Subcutaneous abdominal adipose tissue (tissue), 5 donors: Measurements from ENCODE around the gene NCEH1.
"Not testable (repeated sequence)": the region's sequence is repeated elsewhere in the genome, so short reads cannot be mapped to it uniquely, and the experiment has no call there.

Experiments
- H3K27ac ChIP-seq: one replicate; pipeline ENCODE4 v1.7.0; 2013; ENCODE audit warnings: low read depth, mild to moderate bottlenecking, inconsistent platforms, low read length, moderate library complexity
- H3K27me3 ChIP-seq, 5 donors: one replicate each; pipeline ENCODE4 v1.7.0; 2013; ENCODE audit warnings: low read length in 5 of 5, inconsistent platforms in 1 of 5; ENCODE audit not compliant: control insufficient read depth in 5 of 5, insufficient read depth in 4 of 5
- H3K36me3 ChIP-seq, 5 donors: one replicate each; pipeline ENCODE4 v1.7.0; 2013; ENCODE audit warnings: low read length in 5 of 5; ENCODE audit not compliant: control insufficient read depth in 5 of 5, insufficient read depth in 5 of 5
- H3K4me1 ChIP-seq, 5 donors: one replicate each; pipeline ENCODE4 v1.7.0; 2013; ENCODE audit warnings: low read length in 5 of 5, mild to moderate bottlenecking in 3 of 5, moderate library complexity in 1 of 5; ENCODE audit not compliant: control insufficient read depth in 5 of 5, insufficient read depth in 5 of 5
- H3K4me3 ChIP-seq, 5 donors: one replicate each; pipeline ENCODE4 v1.7.0; 2013; ENCODE audit warnings: low read length in 5 of 5, low read depth in 1 of 5
- H3K9ac ChIP-seq, 5 donors: one replicate each; pipeline ENCODE4 v1.7.0; 2013; ENCODE audit warnings: low read length in 5 of 5, mild to moderate bottlenecking in 4 of 5, moderate library complexity in 3 of 5
- H3K9me3 ChIP-seq, 5 donors: one replicate each; pipeline ENCODE4 v1.7.0; 2013; ENCODE audit warnings: low read length in 5 of 5; ENCODE audit not compliant: control insufficient read depth in 5 of 5
- donor health status: healthy.
- donor health status: healthy.
- donor health status: healthy.
- donor health status: healthy.
- donor health status: healthy.

NCEH1 gene

DNA sequence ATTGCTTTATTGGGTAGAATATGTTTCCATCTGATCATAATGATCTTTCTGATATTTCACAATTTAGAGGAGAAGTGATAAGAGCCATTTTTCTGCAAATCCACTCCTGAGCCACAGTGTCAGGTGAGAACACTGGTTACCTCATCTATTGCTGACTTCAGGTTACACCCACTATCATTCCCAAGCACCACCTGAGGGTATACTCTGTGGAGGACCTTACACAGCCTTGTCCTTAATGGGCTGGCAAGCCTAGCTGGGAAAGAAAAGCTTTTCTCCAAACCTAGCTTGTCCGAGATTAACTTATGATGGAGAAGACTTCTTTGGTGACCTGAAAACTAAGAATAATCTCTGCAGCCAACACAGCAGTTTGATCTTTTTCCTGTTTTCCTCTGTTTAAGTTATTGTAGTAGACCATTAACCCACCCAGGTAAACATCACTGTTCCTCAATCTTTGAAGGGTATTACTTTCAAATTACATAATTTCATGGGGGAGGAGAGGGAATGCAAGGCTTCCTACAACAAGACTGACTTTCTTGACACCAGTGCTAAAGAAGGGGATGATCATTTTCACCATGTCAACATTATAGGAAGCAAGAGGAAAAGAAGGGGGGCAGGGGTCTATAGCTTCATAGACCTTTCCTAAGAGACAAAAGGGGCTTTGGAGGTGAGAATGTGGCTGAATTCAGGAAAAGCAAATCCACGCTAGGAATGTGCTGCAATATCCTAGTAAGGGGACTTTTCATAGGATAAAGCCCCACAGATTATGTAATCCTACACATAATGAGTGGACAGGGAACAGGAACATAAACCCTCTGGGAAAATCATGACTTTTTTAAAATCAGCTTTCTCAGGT is 1.7 kb downstream of the NCEH1 start:
- H3K9me3 ChIP-seq = no peaks in the 10 kb centered on the region
- H3K9ac ChIP-seq = no peak overlapping the region
- H3K27me3 ChIP-seq = no peaks in the 10 kb centered on the region
- H3K36me3 ChIP-seq = no peaks in the 10 kb centered on the region
- H3K4me3 ChIP-seq = no peak overlapping the region
- no peak overlapping the region for H3K27ac ChIP-seq
- peaks cover 0 to 22% (median 17%) of the 10 kb centered on the region in 5 donors for H3K4me1 ChIP-seq

DNA sequence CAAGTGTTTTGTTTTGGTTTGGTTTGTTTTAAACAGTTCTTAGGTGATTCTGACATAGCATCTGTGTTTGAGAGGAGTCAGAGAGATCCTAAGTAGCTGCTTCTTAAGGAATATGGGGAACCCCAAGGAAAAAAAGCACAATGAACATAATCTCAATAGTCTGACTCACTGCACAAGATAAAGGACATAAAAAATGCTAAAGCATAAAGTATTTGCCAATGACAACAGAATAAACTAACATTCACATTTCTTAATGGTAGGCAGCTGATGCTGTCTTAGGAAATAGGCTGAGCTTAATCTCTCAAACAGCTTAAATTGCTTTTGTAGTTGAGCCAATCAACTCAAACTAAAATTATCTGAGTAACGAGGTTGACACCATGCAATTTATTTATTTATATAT is 2.9 kb downstream of the NCEH1 start:
- no peaks in the 10 kb centered on the region for H3K27me3 ChIP-seq
- H3K9me3 ChIP-seq = no peaks in the 10 kb centered on the region
- H3K4me3 ChIP-seq = no peak overlapping the region
- no peak overlapping the region for H3K27ac ChIP-seq
- H3K36me3 ChIP-seq = no peaks in the 10 kb centered on the region
- H3K9ac ChIP-seq = no peak overlapping the region
- peaks cover 0 to 22% (median 17%) of the 10 kb centered on the region in 5 donors for H3K4me1 ChIP-seq

DNA sequence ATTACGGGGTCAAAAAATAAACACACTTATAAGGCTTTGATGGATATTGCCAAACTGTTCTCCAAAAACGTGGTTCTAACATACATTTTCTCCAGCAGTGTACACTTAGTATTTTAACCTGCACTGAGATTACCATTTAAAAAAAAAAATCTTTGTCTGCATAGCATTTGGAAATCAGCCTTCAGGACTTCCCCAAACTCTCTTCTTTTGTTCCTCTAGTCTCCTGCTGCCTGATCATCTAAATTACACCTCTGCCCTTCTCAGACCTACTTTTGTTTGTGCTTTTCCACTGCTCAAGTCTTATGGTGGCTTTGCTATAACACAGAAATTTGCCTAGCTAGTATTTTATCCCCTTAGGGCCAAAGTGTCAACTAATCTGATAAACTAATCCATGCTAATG is 3.8 kb downstream of the NCEH1 start:
- Histone ChIP-seq H3K27ac (no peak overlapping the region), H3K27me3 (no peaks in the 10 kb centered on the region), H3K36me3 (no peaks in the 10 kb centered on the region), H3K4me3 (no peak overlapping the region), H3K9me3 (no peaks in the 10 kb centered on the region), H3K9ac (no peak overlapping the region), H3K4me1 (peaks cover 0 to 22% (median 17%) of the 10 kb centered on the region in 5 donors)

DNA sequence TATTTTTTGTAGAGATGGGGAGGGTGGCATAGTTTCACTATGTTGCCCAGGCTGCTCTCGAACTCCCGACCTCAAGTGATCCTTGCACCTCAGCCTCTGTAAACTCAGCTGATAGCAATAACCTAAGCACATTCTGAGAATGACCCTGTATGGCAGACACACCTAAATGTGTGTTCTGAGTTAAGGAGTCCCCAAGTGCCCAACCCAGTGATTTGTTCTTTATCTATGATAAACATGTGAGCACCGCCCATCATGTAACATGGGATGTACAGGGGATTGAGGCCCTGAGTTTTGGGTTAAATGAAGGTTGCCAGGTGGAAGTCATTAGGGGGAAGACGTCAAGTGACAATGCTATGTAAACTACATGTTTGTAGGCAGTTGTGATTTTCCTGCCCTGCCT is 5.7 kb downstream of the NCEH1 start:
- H3K27me3 ChIP-seq = no peaks in the 10 kb centered on the region
- no peaks in the 10 kb centered on the region for H3K36me3 ChIP-seq
- H3K4me3 ChIP-seq = no peak overlapping the region
- H3K27ac ChIP-seq = no peak overlapping the region
- no peaks in the 10 kb centered on the region for H3K9me3 ChIP-seq
- no peak overlapping the region for H3K9ac ChIP-seq
- H3K4me1 ChIP-seq = peaks cover 0 to 11% (median 10%) of the 10 kb centered on the region in 5 donors

DNA sequence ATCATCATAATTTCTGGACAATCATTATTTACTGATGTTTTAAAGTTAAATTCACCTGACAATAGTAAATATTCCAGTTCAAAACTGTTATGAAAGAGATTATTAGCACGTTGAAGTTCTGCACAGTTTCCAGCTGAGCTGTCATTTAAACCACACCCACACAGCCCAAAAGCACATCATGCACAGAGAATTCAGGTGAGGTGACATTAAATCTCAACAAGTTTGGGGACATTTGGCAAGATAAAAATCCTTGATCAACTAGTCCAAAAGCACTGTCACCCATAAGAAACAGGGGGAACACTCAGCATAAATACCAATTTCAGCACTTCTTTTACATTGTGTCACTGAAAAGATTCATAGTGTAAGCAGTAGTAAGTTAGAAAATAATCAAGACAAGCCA is 6.9 kb downstream of the NCEH1 start:
- H3K27me3 ChIP-seq = no peaks in the 10 kb centered on the region
- H3K4me3 ChIP-seq = no peak overlapping the region
- H3K27ac ChIP-seq = no peak overlapping the region
- H3K4me1 ChIP-seq = peaks cover 0 to 7% (median 0%) of the 10 kb centered on the region in 5 donors
- H3K9ac ChIP-seq = no peak overlapping the region
- H3K36me3 ChIP-seq = no peaks in the 10 kb centered on the region
- no peaks in the 10 kb centered on the region for H3K9me3 ChIP-seq

DNA sequence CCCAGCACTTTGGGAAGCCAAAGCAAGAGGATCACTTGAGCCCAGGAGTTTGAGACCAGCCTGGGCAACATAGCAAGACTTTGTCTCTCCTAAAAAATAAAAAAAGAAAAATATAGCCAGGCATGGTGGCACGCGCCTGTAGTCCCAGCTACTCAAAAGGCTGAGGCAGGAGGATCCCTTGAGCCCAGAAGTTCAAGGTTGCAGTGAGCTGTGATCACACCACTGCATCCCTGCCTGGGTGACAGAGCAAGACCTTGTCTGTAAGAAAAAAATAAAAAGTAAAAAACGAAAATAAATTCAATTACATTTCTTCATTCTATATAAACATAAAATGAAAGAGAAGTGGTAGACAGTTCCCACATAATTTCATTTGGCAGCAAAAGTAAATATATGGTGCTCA is 8.1 kb downstream of the NCEH1 start:
- not testable (repeated sequence) for H3K4me3 ChIP-seq, H3K4me1 ChIP-seq, H3K9ac ChIP-seq, H3K27me3 ChIP-seq, H3K27ac ChIP-seq, H3K9me3 ChIP-seq, H3K36me3 ChIP-seq

DNA sequence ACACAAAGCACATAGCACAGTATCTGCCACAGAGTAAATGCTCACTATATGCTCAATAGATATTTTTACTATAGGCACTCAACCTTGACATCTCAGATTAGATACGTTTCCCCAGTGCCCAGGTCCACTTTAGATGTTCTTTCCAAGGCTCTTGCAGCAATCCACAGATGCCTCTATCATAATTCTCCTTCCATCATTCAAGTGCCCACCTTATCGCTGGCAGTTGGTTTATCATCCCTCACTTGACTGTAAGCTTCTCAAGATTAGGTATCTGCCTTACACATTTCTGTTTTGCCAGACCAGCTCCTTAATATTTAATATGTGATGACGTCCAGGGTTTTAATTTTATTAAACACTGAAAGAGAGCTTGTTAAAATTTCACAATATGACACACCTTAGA is 8.6 kb downstream of the NCEH1 start:
- no peak overlapping the region for H3K9ac ChIP-seq
- no peaks in the 10 kb centered on the region for H3K36me3 ChIP-seq
- H3K27me3 ChIP-seq = no peaks in the 10 kb centered on the region
- no peaks in the 10 kb centered on the region for H3K9me3 ChIP-seq
- peaks cover 0 to 7% (median 0%) of the 10 kb centered on the region in 5 donors for H3K4me1 ChIP-seq
- H3K27ac ChIP-seq = no peak overlapping the region
- H3K4me3 ChIP-seq = no peak overlapping the region

DNA sequence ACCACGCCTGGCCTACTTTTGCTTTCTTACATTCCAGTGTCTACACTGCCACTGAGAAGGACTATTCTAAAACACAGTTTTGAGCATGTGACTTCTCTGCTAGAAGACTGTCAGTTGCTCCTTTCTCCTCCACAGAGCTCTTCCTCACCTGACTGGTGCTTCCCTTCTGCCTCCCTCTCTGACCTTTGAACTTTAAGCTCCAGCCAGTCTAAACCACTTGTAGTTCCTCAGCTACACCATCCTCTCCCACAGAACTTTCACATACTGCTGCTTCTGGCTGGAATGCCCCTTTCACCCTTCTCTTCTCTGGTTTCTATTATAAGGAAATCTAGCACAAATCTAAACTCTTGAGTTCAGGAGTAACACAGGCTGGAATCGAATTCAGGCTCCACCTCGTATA is 9.1 kb downstream of the NCEH1 start:
- peaks cover 0 to 7% (median 0%) of the 10 kb centered on the region in 5 donors for H3K4me1 ChIP-seq
- no peaks in the 10 kb centered on the region for H3K9me3 ChIP-seq
- no peak overlapping the region for H3K4me3 ChIP-seq
- H3K36me3 ChIP-seq = no peaks in the 10 kb centered on the region
- H3K27me3 ChIP-seq = no peaks in the 10 kb centered on the region
- H3K27ac ChIP-seq = no peak overlapping the region
- H3K9ac ChIP-seq = no peak overlapping the region

DNA sequence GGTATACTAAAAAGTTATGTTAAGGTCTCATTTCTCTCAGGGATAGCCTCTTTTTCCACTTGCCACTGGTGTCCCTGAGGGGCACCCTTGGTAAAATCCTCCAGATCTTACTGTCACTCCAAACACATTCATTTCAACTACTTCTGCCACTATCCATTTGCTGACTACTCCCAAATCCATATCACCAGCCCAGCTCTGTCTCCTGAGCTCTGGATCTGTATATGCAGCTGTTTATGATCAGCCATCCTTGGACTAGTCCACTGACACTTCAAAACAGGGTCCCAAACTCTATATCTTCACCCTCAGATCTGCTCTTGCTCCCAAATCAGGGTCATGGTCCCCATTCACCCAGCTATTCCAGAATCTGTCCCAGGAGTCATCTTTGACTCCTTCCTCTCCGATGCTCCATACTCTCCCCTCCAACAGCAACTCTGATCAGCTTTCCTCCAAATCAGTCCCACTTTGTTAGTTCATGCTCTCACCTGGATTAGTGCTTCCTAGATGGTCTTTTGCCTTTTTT is 9.9 kb downstream of the NCEH1 start:
- H3K4me1 ChIP-seq = peaks cover 0 to 7% (median 0%) of the 10 kb centered on the region in 5 donors

DNA sequence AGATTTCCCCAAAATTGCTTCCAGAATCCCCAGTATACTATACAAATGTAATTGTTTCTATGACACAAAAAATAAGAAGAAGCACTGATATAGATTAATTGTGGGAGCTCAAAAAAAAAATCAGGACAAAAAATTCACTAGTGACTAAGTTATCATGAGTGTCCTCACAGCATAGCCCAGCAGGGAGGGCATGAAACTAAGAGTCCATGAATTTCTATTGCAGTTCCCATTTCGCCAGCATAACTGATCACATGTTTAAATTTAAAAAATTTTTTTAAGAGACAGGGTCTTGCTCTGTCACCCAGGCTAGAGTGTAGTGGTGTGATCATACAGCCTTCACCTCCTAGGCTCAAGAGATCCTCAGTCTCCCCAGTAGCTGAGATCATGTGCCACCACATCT is 10.6 kb downstream of the NCEH1 start:
- Histone ChIP-seq H3K36me3 (no peaks in the 10 kb centered on the region), H3K4me3 (no peak overlapping the region), H3K4me1 (peaks cover 0 to 7% (median 0%) of the 10 kb centered on the region in 5 donors), H3K9ac (no peak overlapping the region), H3K27ac (no peak overlapping the region), H3K27me3 (no peaks in the 10 kb centered on the region), H3K9me3 (no peaks in the 10 kb centered on the region)

More for the DNA sequence above, 9.9 kb downstream of the NCEH1 start:
- Histone ChIP-seq H3K4me3 (no peak overlapping the region), H3K27ac (no peak overlapping the region), H3K9me3 (no peaks in the 10 kb centered on the region), H3K27me3 (no peaks in the 10 kb centered on the region), H3K9ac (no peak overlapping the region), H3K36me3 (no peaks in the 10 kb centered on the region)
